ENCODE data around the gene PCDHGA9. TPM values are rescaled to one million over a fixed set of nuclear protein-coding genes. Genes with fewer than 3 reads are reported as not detected.
"Not testable (repeated sequence)": the region's sequence is repeated elsewhere in the genome, so short reads cannot be mapped to it uniquely, and the experiment has no call there.

PCDHGA9 gene
- total RNA-seq, 2 donors from 2014 or later = 5.6 to 7.2 TPM

DNA sequence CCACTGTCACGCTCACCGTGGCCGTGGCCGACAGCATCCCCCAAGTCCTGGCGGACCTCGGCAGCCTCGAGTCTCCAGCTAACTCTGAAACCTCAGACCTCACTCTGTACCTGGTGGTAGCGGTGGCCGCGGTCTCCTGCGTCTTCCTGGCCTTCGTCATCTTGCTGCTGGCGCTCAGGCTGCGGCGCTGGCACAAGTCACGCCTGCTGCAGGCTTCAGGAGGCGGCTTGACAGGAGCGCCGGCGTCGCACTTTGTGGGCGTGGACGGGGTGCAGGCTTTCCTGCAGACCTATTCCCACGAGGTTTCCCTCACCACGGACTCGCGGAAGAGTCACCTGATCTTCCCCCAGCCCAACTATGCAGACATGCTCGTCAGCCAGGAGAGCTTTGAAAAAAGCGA, 30.1 kb downstream of the PCDHGA9 start:
- intact Hi-C loops (cut with DNase I); DNase-seq (ENCODE audit: low spot score): not testable (repeated sequence)

GRCh38 chr5:141434006-141434405, 31.4 kb downstream of the PCDHGA9 start:
- DNase-seq (ENCODE audit: low spot score) = no peak
- intact Hi-C loops (cut with DNase I) = no loop called here

DNA sequence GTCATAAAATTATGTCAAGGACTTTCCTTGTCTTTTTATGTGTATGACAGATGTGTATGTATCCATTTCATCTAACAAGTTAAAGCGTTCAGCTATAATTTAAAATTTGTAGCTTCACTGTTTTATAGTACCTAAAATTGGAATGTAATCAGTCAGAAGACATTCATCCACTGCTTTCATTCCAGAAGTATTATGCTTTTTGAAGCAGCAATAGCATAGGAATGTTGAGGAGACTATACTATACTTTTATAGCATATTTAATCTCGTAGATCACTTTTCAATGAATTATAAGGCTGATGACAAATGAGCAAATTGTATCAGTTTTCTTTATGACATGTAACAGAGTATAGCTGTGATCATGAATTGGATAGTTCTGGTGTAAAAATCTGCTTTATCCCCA, 34.6 kb downstream of the PCDHGA9 start:
- intact Hi-C loops (cut with DNase I) = no loop called here
- DNase-seq (ENCODE audit: low spot score) = no peak

DNA sequence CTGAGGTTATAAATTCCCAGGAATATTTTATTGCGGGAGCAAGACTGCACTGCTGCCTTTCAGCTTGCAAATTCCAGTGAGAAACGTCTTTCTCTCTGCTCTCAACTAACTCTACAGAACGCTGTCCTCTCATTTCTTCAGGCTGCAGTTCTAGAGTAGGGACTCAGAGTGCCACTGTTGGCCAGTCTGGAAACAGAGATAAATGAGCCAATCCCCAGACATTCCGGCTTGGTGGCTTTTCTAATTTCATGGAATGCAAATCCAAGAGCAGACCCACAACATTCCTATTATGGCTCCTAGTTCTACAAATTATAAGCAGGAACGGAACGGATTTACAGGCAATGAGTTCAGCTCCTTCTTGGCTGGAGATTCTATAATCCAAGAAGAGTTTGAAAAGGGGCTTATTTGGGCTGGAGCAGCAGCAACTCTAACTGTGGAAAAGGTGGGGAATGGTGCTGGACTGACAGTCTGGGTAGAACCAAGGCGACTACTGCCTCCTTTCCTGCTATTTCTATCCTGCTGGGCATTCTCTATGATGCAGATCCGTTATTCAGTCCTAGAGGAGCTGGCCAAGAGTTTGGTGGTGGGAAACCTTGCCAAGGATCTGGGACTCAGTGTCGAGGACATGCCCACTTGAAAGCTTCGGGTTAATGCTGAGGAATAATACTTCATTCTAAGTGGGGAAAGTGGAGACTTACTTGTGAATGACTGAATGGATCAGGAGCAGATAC, 37.0 kb downstream of the PCDHGA9 start:
- intact Hi-C loops (cut with DNase I) = no loop called here
- DNase-seq (ENCODE audit: low spot score) = no peak

- DNase-seq (ENCODE audit: low spot score) = no peak
- intact Hi-C loops (cut with DNase I) = no loop called here
These were observed 37.8 kb downstream of the PCDHGA9 start for GRCh38 chr5:141440341-141440740.

- intact Hi-C loops (cut with DNase I) = no loop called here
- DNase-seq (ENCODE audit: low spot score) = no peak
These were observed 39.1 kb downstream of the PCDHGA9 start for GRCh38 chr5:141441571-141442170.

Other genes with a start within 250 kb of the PCDHGA9 start
- gene PCDHB7, start 230.1 kb upstream of the PCDHGA9 start, total RNA-seq = 1 to 10 TPM; 2.6 to 5.5 TPM
- 1 to 10 TPM; 2.3 to 3.5 TPM for gene PCDHB8, start 225.0 kb upstream of the PCDHGA9 start, total RNA-seq
- gene PCDHB16, start 220.4 kb upstream of the PCDHGA9 start, total RNA-seq = 1 to 10 TPM; 3.0 to 5.0 TPM
- gene PCDHB9, start 215.6 kb upstream of the PCDHGA9 start, total RNA-seq = 1 to 10 TPM; 1.1 to 5.3 TPM
- gene PCDHB10, start 210.4 kb upstream of the PCDHGA9 start, total RNA-seq = 1 to 10 TPM; 2.6 to 3.8 TPM
- 1 to 10 TPM; 3.6 to 4.0 TPM for gene PCDHB11, start 203.2 kb upstream of the PCDHGA9 start, total RNA-seq
- gene PCDHB12, start 194.1 kb upstream of the PCDHGA9 start, total RNA-seq = 1 to 10 TPM; 3.6 to 4.1 TPM
- 1 to 10 TPM; 3.9 to 6.4 TPM for gene PCDHB13, start 188.9 kb upstream of the PCDHGA9 start, total RNA-seq
- gene PCDHB14, start 179.4 kb upstream of the PCDHGA9 start, total RNA-seq = 1 to 10 TPM; 5.0 to 8.7 TPM
- 1 to 10 TPM; 3.8 to 4.4 TPM for gene PCDHB15, start 157.4 kb upstream of the PCDHGA9 start, total RNA-seq
- gene SLC25A2, start 98.7 kb upstream of the PCDHGA9 start, total RNA-seq = under 1 TPM; 0.46 to 1.00 TPM
- gene TAF7, start 82.0 kb upstream of the PCDHGA9 start, total RNA-seq = 10 to 100 TPM; 57.9 to 63.1 TPM
- under 1 TPM; 0.81 to 0.93 TPM for gene PCDHGA1, start 72.3 kb upstream of the PCDHGA9 start, total RNA-seq
- gene PCDHGA2, start 64.0 kb upstream of the PCDHGA9 start, total RNA-seq = 1 to 10 TPM; 3.7 to 7.4 TPM
- gene PCDHGA3, start 58.9 kb upstream of the PCDHGA9 start, total RNA-seq = 1 to 10 TPM; 2.0 to 3.0 TPM
- 1 to 10 TPM; 2.6 to 2.8 TPM for gene PCDHGB1, start 52.7 kb upstream of the PCDHGA9 start, total RNA-seq
- 1 to 10 TPM; 4.7 to 5.5 TPM for gene PCDHGA4, start 47.8 kb upstream of the PCDHGA9 start, total RNA-seq
- 1 to 10 TPM; 4.7 to 5.2 TPM for gene PCDHGB2, start 42.8 kb upstream of the PCDHGA9 start, total RNA-seq
- gene PCDHGA5, start 38.6 kb upstream of the PCDHGA9 start, total RNA-seq = 1 to 10 TPM; 3.9 to 5.2 TPM
- 1 to 10 TPM; 4.9 to 5.0 TPM for gene PCDHGB3, start 32.5 kb upstream of the PCDHGA9 start, total RNA-seq
- 1 to 10 TPM; 6.6 to 7.9 TPM for gene PCDHGA6, start 28.9 kb upstream of the PCDHGA9 start, total RNA-seq
- 1 to 10 TPM; 4.0 to 4.3 TPM for gene PCDHGA7, start 20.0 kb upstream of the PCDHGA9 start, total RNA-seq
- 1 to 10 TPM; 4.8 to 5.7 TPM for gene PCDHGB4, start 15.1 kb upstream of the PCDHGA9 start, total RNA-seq
- 1 to 10 TPM; 2.0 to 2.4 TPM for gene PCDHGA8, start 10.1 kb upstream of the PCDHGA9 start, total RNA-seq
- 1 to 10 TPM; 8.1 to 9.5 TPM for gene PCDHGB5, start 4.8 kb upstream of the PCDHGA9 start, total RNA-seq
- 1 to 10 TPM; 6.7 to 8.5 TPM for gene PCDHGB6, start 5.2 kb downstream of the PCDHGA9 start, total RNA-seq
- 1 to 10 TPM; 5.7 to 6.6 TPM for gene PCDHGA10, start 10.2 kb downstream of the PCDHGA9 start, total RNA-seq
- gene PCDHGB7, start 14.9 kb downstream of the PCDHGA9 start, total RNA-seq = 10 to 100 TPM; 12.2 to 17.1 TPM
- 1 to 10 TPM; 4.6 to 4.8 TPM for gene PCDHGA11, start 18.3 kb downstream of the PCDHGA9 start, total RNA-seq
- 10 to 100 TPM in 1 of 2 donors, 1 to 10 TPM in 1; 5.2 to 11.6 TPM for gene PCDHGA12, start 27.7 kb downstream of the PCDHGA9 start, total RNA-seq
- 10 to 100 TPM; 71.1 to 90.6 TPM for gene PCDHGC3, start 73.2 kb downstream of the PCDHGA9 start, total RNA-seq
- gene PCDHGC4, start 82.3 kb downstream of the PCDHGA9 start, total RNA-seq = 1 to 10 TPM; 2.0 to 2.9 TPM
- 1 to 10 TPM; 2.3 to 2.6 TPM for gene PCDHGC5, start 86.3 kb downstream of the PCDHGA9 start, total RNA-seq
- 10 to 100 TPM; 52.3 to 83.8 TPM for gene DIAPH1, start 216.2 kb downstream of the PCDHGA9 start, total RNA-seq
- gene HDAC3, start 234.1 kb downstream of the PCDHGA9 start, total RNA-seq = 10 to 100 TPM; 30.3 to 34.7 TPM
- 1 to 10 TPM; 2.5 to 3.0 TPM for gene RELL2, start 234.2 kb downstream of the PCDHGA9 start, total RNA-seq
- gene FCHSD1, start 248.6 kb downstream of the PCDHGA9 start, total RNA-seq = 10 to 100 TPM; 11.6 to 13.6 TPM